Measurements from ENCODE around the gene GLT6D1.

The GLT6D1 gene

GRCh38 chr9:135622415-135623020 lies 16.8 kb downstream of the GLT6D1 start:
- no peak for TF ChIP-seq CTCF (conservative IDR thresholded peaks at IDR 0.05; ENCODE audit: low read depth, low read length)
- DNase-seq (ENCODE audit: low read depth), result no peak

DNA sequence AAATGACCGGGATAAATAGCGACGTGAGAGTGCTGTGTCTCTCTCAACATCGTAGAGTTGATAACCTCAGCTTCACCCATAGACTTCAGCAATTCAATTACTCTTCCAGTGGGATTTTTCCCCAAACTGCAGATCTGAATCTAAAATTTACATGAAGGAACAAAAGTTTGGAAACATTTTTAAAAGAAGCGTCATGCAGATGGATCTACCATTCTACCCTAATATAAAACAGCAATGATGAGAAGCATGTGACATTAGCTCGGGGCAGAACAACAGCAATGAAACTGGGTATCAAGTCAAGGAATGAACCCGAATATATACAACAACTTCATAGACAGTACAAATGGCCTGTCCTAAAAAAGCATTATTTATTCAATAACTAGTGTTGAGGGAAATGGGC lies 18.8 kb downstream of the GLT6D1 start:
- TF ChIP-seq CTCF (conservative IDR thresholded peaks at IDR 0.05; ENCODE audit: low read depth, low read length), result no peak
- H3K4me3 ChIP-seq (ENCODE audit: low read length), result no peak overlapping the region
- DNase-seq (ENCODE audit: low read depth), result no peak

More at GRCh38 chr9:135622415-135623020, 16.8 kb downstream of the GLT6D1 start:
- H3K4me3 ChIP-seq (ENCODE audit: low read length), result no peak overlapping the region

- no peak for TF ChIP-seq CTCF (conservative IDR thresholded peaks at IDR 0.05; ENCODE audit: low read depth, low read length)
- no peak overlapping the region for H3K4me3 ChIP-seq (ENCODE audit: low read length)
- DNase-seq (ENCODE audit: low read depth), result no peak
Measured at GRCh38 chr9:135619599-135619886, 19.8 kb downstream of the GLT6D1 start.

DNA sequence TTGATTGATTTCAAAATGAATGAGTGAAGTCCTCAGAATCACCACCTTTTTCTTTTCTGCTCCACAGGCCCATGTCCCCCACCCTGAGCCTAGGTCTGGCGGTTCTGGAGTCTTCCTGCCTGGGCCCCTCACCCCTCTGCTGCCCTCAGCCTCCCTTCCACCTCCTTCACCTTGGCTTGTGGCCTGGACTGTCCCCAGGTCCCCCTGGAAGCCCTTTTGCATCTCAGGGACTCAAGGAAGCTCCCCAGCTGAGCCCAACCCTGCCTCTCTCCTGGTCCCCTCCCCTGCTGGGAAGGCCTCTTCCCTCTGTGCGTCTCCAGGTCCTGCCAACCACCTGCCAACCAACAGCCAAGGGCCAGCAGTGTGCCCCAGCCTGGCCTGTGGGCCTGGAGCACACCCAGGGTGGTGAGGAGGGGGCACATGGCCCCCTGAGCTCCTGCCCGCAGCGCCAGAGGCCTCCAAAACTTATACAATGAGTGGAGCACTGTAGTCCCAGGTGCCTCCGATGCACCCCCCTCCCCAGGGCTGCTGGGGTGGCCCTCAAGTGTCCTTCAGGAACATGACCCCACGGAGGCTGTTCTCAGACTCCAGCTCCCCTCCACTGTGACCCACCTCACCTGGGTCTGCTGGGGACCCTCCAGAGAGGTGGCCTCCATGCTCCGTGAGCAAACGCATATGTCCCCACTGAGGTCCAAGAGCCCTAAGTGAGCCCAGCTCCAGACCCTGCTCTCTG lies 20.3 kb downstream of the GLT6D1 start:
- DNase-seq (ENCODE audit: low read depth), result no peak
- no peak for TF ChIP-seq CTCF (conservative IDR thresholded peaks at IDR 0.05; ENCODE audit: low read depth, low read length)
- no peak overlapping the region for H3K4me3 ChIP-seq (ENCODE audit: low read length)

- DNase-seq (ENCODE audit: low read depth), result no peak
- H3K4me3 ChIP-seq (ENCODE audit: low read length), result no peak overlapping the region
- no peak for TF ChIP-seq CTCF (conservative IDR thresholded peaks at IDR 0.05; ENCODE audit: low read depth, low read length)
Measured at GRCh38 chr9:135617991-135618411, 21.3 kb downstream of the GLT6D1 start.

- DNase-seq (ENCODE audit: low read depth), result no peak
- H3K4me3 ChIP-seq (ENCODE audit: low read length), result no peak overlapping the region
- no peak for TF ChIP-seq CTCF (conservative IDR thresholded peaks at IDR 0.05; ENCODE audit: low read depth, low read length)
Measured at GRCh38 chr9:135617538-135617900, 21.8 kb downstream of the GLT6D1 start.

Data from retinal pigment epithelial cell (primary cell).